IPS-18a (cell line): ENCODE data around the gene SPINT2.
"Not testable (repeated sequence)": the region's sequence is repeated elsewhere in the genome, so short reads cannot be mapped to it uniquely, and the experiment has no call there.

Experiments
- H3K27ac ChIP-seq: one replicate; pipeline ENCODE4 v1.5.1; 2013; ENCODE audit warnings: low read length
- H3K27me3 ChIP-seq: one replicate; pipeline ENCODE4 v1.6.1; 2013; ENCODE audit warnings: mild to moderate bottlenecking, low read length; ENCODE audit not compliant: control insufficient read depth, insufficient read depth
- H3K36me3 ChIP-seq: one replicate; pipeline ENCODE4 v1.6.1; 2013; ENCODE audit warnings: low read depth, low read length; ENCODE audit not compliant: control insufficient read depth
- H3K4me1 ChIP-seq: one replicate; pipeline ENCODE4 v1.6.1; 2013; ENCODE audit warnings: low read depth, low read length; ENCODE audit not compliant: control insufficient read depth
- H3K4me3 ChIP-seq: one replicate; pipeline ENCODE4 v1.5.1; 2013; ENCODE audit warnings: low read length
- H3K9ac ChIP-seq: one replicate; pipeline ENCODE4 v1.6.1; 2013; ENCODE audit warnings: mild to moderate bottlenecking, low read length, moderate library complexity
- H3K9me3 ChIP-seq: one replicate; pipeline ENCODE4 v1.6.1; 2013; ENCODE audit warnings: low read depth, low read length; ENCODE audit not compliant: control insufficient read depth

The SPINT2 gene, protein sequence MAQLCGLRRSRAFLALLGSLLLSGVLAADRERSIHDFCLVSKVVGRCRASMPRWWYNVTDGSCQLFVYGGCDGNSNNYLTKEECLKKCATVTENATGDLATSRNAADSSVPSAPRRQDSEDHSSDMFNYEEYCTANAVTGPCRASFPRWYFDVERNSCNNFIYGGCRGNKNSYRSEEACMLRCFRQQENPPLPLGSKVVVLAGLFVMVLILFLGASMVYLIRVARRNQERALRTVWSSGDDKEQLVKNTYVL

GRCh38 chr19:38264486-38265212 lies at the start of gene SPINT2:
TSS of gene SPINT2 (plus strand) at chr19:38264573. CDS start at chr19:38264893, 320 bp downstream.
- Histone ChIP-seq H3K27ac (peak within 1 kb of the TSS; percentile 76), H3K9me3 (no peaks in the 10 kb centered on the region), H3K4me3 (peak within 1 kb of the TSS; percentile 83), H3K9ac (peak within 1 kb of the TSS; percentile 91), H3K27me3 (no peaks in the 10 kb centered on the region), H3K36me3 (no peaks in the 10 kb centered on the region), H3K4me1 (peaks cover 33% of the 10 kb centered on the region)

DNA sequence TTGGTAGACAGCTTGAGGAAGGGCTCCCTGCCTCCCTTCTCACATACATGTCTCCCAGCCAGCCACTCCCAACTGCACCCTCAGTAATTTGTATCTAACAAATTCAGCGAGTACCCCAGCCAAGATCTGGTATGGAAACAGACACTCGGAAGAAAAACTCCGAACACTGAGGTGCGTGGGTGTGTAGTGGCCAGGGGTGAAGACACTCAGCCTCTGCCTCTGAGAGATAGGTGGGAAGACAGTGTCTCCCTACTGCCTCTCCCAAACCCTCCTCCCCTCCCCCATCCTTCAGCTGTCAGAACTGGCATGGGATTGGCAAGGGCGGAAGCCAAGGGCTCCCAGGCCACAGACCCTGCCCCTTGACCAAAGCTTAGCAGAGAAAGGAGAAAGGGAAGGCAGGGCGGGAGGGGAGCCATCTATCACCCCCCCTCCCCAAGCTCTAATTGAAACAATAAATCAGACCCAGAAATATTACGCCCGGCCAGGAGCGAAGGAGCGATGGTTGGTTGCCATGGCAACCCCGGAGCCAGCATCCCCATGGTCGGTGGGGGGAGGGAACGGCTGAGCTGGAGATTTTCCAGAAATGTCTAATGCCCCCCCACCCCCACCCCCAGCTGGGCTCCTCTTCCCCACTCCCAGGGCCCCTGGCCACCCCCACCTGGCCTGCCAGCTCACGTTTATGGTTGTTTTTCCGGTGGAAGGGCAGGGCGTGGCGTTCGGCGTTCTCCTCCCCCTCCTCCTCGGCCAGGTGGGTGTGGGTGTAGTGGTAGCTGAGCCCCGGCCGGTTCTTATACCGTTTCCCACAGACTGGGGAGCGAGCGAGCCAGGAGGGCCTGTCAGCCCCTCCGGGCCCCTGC lies 47.4 kb upstream of the SPINT2 start:
- no peak overlapping the region for H3K27ac ChIP-seq
- no peak overlapping the region for H3K9ac ChIP-seq
- no peaks in the 10 kb centered on the region for H3K9me3 ChIP-seq
- no peaks in the 10 kb centered on the region for H3K27me3 ChIP-seq
- no peak overlapping the region for H3K4me3 ChIP-seq
- no peaks in the 10 kb centered on the region for H3K4me1 ChIP-seq
- H3K36me3 ChIP-seq = peaks cover 6% of the 10 kb centered on the region

DNA sequence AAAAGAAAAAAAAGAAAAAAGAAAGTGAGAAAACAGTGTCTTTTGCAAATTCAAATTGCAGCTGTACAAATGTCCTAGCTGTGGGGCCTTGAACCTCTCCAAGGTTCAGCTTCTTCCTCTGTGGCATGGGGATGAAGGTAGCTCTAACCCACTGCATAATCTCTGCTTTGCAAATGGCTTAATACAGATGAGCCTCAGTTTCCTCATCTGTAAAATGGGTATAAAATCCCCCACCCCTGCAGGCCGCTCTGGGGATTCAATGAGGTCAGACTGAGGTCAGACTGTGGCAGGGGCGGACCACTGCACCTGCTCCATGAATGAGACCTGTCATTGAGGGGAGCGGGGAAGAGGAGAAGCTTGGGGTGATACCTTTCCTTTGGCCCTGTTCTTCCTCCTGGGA lies 46.2 kb upstream of the SPINT2 start:
- Histone ChIP-seq H3K9ac (no peak overlapping the region), H3K27me3 (no peaks in the 10 kb centered on the region), H3K9me3 (no peaks in the 10 kb centered on the region), H3K4me1 (no peaks in the 10 kb centered on the region), H3K27ac (no peak overlapping the region), H3K36me3 (peaks cover 6% of the 10 kb centered on the region), H3K4me3 (no peak overlapping the region)

DNA sequence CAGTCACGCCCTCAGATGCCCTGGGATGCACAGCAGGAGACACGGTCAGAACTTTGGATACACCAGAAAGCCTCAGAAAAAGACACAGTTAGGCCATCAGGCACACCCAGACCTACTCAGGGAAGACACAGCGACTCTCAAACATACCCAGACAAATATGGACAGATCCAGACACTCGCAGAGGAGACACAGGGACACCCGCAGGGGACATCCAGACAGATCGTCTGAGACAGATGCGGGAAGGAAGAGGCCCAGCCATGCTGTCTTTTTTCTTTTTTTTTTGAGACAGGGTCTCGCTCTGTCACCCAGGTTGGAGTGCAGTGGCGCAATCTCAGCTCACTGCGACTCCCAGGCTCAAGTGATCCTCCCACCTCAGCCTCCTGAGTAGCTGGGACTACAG lies 45.2 kb upstream of the SPINT2 start:
- Histone ChIP-seq H3K36me3 (peaks cover 6% of the 10 kb centered on the region), H3K4me3 (no peak overlapping the region), H3K27ac (no peak overlapping the region), H3K4me1 (peaks cover 3% of the 10 kb centered on the region), H3K27me3 (no peaks in the 10 kb centered on the region), H3K9ac (no peak overlapping the region), H3K9me3 (no peaks in the 10 kb centered on the region)

DNA sequence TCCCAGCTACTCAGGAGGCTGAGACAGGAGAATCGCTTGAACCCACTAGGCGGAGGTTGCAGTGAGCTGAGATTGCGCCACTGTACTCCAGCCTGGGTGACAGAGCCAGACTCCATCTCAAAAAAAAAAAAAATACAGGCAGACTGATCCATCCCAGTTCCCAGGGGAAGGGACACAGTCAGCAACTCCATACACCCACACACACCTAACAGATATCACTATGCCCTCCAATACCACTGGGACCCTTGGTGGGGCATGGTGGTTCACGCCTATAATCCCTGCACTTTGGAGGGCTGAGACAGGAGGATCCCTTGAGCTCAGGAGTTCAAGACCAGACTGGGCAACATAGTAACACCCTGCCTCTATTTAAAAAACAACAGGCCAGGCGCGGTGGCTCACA lies 43.0 kb upstream of the SPINT2 start:
- H3K4me3 ChIP-seq = no peak overlapping the region
- peaks cover 5% of the 10 kb centered on the region for H3K4me1 ChIP-seq
- no peak overlapping the region for H3K27ac ChIP-seq
- peaks cover 6% of the 10 kb centered on the region for H3K36me3 ChIP-seq
- no peak overlapping the region for H3K9ac ChIP-seq
- H3K27me3 ChIP-seq = no peaks in the 10 kb centered on the region
- no peaks in the 10 kb centered on the region for H3K9me3 ChIP-seq

DNA sequence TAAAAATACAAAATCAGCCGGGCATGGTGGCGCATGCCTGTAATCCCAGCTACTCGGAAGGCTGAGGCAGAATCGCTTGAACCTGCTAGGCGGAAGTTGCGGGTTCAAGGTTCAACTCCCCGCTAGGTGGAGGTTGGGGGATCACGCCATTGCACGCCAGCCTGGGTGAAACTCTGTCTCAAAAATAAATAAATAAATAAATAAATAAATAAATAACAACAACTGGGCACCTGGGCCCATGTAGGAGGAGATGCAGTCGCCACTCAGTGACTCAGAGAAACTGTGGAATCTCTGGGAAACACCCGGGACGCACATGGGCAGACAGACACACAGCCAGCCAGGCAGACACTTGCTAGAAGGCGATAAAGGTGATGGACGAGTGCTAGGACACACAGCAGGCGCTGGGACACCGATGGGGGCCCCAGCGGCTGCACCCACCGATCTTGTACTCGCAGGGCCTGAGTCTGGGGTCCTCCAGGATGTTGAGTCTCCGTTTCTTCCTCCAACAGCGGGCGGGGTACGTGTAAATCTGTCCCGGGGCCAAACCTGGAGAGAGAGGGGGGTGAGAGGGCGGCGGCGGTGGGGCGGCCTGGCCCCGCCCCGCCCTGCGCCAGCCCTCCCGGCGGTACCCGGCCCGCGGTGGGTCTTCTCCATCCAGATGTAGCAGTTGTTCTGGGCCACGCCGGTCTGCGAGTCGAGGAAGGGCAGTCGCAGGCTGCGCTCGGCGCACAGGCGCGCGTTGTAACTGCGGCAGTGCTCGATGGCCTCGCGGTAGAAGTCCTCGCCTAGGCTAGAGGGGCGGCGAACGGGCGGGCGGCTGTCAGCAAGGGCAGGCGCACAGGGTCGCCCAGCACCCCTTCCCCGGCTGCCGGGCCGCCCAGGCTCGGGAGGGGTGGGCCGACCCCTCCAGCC lies 42.2 kb upstream of the SPINT2 start:
- no peaks in the 10 kb centered on the region for H3K9me3 ChIP-seq

GRCh38 chr19:38223119-38223523 lies 41.3 kb upstream of the SPINT2 start:
- peaks cover 17% of the 10 kb centered on the region for H3K4me1 ChIP-seq
- no peak overlapping the region for H3K27ac ChIP-seq
- no peaks in the 10 kb centered on the region for H3K27me3 ChIP-seq
- H3K4me3 ChIP-seq = no peak overlapping the region
- H3K36me3 ChIP-seq = peaks cover 5% of the 10 kb centered on the region
- H3K9me3 ChIP-seq = no peaks in the 10 kb centered on the region
- no peak overlapping the region for H3K9ac ChIP-seq

More for the DNA sequence above, 42.2 kb upstream of the SPINT2 start:
- H3K27me3 ChIP-seq = no peaks in the 10 kb centered on the region
- peaks cover 9% of the 10 kb centered on the region for H3K4me1 ChIP-seq
- peaks cover 6% of the 10 kb centered on the region for H3K36me3 ChIP-seq
- H3K27ac ChIP-seq = no peak overlapping the region
- H3K9ac ChIP-seq = no peak overlapping the region
- H3K4me3 ChIP-seq = no peak overlapping the region

GRCh38 chr19:38223617-38224013 lies 40.8 kb upstream of the SPINT2 start:
- H3K27ac ChIP-seq = no peak overlapping the region

DNA sequence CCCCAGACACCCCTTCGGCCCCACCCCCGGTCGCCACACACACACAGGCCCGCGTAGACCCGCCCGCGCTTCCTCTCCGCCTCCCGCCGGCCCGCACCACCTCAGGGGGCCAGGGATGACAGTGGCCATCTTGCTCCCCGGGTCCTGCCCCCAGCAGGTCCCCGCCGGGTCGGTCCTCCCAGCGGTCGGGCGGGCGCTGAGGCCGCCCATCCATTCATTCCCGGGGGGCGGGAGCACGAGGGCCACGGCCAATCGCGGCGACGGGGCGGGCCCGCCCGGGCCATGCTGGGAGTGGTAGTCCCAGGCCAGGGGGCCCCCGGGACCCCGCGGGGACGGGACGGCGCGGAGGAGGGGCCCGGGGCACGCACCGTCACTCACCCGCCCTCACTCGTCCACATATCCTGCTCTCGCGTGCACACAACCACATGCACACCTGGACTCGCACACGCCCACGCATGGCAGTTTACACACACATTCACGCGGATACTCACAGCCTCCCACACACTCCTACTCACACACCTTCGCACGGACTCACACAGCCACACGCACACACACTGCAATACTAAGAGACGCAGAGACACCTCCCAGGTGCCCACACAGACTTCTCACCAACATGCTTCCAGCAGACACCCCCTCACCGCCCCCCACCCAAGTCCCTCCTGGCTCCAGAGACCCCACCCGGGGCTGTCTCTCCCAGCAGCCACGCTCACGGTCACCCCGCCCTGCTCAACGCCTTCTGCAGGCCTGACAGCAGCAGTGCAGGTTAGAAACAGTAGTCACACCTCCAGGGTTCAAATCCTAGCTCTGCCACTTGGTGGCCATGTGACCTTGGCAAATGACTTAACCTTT lies 40.1 kb upstream of the SPINT2 start, which contains the start of gene DPF1:
TSS of gene DPF1 (minus strand) at position 209 of the 849 bp plus-strand sequence. CDS start at position 129, 80 bp downstream.
- H3K27ac ChIP-seq = no peak within 1 kb of the TSS
- no peaks in the 10 kb centered on the region for H3K36me3 ChIP-seq
- H3K4me3 ChIP-seq = peak within 1 kb of the TSS; percentile 67
- no peaks in the 10 kb centered on the region for H3K9me3 ChIP-seq
- no peaks in the 10 kb centered on the region for H3K27me3 ChIP-seq
- H3K4me1 ChIP-seq = peaks cover 17% of the 10 kb centered on the region
- H3K9ac ChIP-seq = peak within 1 kb of the TSS; percentile 30

More at GRCh38 chr19:38223617-38224013, 40.8 kb upstream of the SPINT2 start:
- H3K4me3 ChIP-seq = peak overlapping the region; percentile 67
- H3K36me3 ChIP-seq = no peaks in the 10 kb centered on the region
- peak overlapping the region; percentile 30 for H3K9ac ChIP-seq
- H3K9me3 ChIP-seq = no peaks in the 10 kb centered on the region
- H3K4me1 ChIP-seq = peaks cover 17% of the 10 kb centered on the region
- H3K27me3 ChIP-seq = no peaks in the 10 kb centered on the region

DNA sequence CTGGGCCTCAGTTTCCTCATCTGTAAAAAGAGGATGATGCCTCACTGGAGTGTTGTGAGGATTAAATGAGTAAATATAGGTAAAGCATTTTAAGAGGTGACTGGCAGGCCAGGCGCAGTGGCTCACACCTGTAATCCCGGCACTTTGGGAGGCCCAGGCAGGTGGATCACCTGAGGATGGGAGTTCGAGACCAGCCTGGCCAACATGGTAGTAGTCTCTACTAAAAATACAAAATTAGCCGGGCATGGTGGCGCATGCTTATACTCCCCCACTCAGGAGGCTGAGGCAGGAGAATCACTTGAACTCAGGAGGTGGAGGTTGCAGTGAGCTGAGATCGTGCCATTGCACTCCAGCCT lies 39.5 kb upstream of the SPINT2 start:
- peaks cover 17% of the 10 kb centered on the region for H3K4me1 ChIP-seq
- H3K9ac ChIP-seq = not testable (repeated sequence)

More for the DNA sequence above, 39.5 kb upstream of the SPINT2 start:
- H3K36me3 ChIP-seq, H3K27ac ChIP-seq, H3K9me3 ChIP-seq, H3K27me3 ChIP-seq, H3K4me3 ChIP-seq: not testable (repeated sequence)
